ENCODE measurements around the gene DAPK2.

DNA sequence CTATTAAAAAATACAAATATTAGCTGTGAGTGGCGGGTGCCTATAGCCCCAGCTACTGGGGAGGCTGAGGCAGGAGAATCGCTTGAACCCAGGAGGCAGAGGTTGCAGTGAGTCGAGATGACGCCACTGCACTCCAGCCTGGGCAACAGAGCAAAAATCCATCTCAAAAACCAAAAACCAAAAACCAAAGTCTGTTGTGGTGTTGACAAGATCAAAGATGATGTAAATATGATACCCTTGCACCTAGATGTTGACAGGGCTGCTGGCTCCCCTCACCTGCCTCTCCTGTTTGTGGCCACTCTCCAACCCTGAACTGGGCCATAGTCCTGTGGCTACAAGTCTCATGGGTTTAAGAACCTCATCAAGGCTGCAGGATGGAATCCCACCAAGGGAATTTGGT is 16.2 kb downstream of the DAPK2 start:
- TF ChIP-seq CTCF (IDR thresholded peaks at IDR 0.05) (no peak), EZH2 (IDR thresholded peaks at IDR 0.05; ENCODE audit: borderline replicate concordance, insufficient read depth, low read depth, low read length, poor library complexity, severe bottlenecking) (no peak)

All from B cell (primary cell).